HG03558 (cell line): ENCODE results near the gene CALHM1.
"Not testable (repeated sequence)": the region's sequence is repeated elsewhere in the genome, so short reads cannot be mapped to it uniquely, and the experiment has no call there.

Experiments
- ATAC-seq: cut with Tn5 transposase; IDR thresholded peaks from one replicate; pipeline ENCODE4 v1.9.1; 2021; ENCODE audit warnings: moderate number of reproducible peaks; ENCODE audit not compliant: unreplicated experiment; ENCODE audit errors: extremely low read depth

CALHM1 gene, protein sequence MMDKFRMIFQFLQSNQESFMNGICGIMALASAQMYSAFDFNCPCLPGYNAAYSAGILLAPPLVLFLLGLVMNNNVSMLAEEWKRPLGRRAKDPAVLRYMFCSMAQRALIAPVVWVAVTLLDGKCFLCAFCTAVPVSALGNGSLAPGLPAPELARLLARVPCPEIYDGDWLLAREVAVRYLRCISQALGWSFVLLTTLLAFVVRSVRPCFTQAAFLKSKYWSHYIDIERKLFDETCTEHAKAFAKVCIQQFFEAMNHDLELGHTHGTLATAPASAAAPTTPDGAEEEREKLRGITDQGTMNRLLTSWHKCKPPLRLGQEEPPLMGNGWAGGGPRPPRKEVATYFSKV

DNA sequence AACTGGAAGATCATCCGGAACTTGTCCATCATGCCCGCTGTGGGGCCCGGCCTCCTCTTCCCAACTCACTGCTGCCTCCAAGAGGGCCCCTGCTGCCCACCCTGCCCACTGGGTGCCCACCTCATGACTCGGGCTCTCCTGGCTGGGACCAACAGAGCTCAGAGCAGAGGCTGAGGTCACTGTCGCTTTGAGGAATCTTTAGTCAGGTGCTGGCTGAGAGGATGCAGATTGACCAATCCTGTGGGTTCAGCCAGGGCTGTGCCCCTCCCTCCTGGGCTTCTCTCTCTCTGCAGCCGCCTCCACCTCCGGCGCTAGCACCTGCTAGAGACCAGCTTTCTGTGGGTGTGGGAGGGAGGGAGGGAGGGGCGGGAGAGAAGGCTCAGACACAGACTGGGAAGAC lies at the start of gene CALHM1:
CALHM1 (minus strand) TSS at position 181 of the 400 bp plus-strand sequence; CDS start at position 32, 149 bp downstream.
- ATAC-seq: no peak

DNA sequence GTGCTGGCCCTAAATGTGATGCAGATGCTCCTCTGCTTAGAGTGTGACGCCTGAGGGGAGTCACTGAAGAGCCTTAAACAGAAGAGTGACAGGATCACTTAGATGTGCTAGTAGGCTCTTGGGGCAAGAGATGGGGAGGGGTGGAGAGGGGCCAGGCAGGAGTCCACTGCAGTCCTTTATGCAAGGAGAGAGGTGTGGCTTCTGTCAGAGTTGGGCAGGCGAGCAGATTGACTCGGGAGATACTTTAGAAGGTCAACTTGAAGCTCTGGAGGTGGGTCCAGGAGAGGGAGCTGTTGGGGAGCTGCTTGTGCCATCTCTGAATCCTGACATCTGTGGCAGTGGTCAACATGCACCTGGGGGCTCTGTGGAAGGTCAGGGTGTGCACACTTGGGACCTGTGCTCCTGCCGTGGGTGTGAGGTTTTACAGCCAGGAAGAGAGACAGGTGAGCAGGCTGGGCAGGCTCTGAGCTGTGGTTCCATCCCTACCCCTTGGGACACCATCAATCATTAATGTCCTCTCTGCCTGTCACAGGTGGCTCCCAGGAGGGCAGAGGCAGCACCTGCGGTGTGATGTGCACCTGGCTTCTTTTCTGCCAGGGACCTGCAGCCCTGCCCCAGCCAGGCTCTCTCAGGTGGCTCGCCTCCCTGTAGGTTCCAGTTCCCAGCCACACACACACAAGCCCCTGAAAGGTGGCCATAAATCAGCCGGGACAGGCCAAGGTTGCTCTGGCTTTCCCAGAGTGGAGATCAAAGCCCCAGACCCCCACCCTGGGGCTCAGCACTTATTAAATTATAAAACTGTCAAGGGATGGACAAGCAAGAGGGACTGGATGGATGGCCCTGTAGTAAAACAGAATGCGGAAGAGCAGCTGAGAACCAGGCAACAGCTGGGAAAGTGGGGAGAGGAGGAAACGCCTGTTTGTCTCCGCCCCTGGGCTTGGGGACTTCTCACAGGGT lies 48.8 kb upstream of the CALHM1 start:
- ATAC-seq: no peak

DNA sequence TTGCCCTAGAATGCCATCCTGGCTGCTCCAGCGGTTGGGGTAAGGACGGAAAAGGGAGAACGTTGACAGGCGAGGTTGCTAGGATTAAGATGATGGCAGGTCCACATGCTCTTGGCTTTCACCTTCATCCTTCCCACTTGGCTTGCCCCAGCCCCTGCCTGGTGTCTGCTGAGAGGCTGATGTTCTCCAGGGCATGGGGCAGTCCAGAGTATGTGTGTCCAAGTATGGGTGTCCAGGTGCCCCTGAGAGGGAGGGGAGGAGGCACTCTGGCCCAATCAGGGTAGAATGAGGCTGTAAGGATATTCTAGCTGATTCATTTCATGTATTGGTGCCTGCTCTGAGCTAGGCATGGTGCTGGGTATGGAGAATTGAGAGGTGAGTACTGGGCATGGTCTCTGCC lies 47.4 kb upstream of the CALHM1 start:
- ATAC-seq: no peak

DNA sequence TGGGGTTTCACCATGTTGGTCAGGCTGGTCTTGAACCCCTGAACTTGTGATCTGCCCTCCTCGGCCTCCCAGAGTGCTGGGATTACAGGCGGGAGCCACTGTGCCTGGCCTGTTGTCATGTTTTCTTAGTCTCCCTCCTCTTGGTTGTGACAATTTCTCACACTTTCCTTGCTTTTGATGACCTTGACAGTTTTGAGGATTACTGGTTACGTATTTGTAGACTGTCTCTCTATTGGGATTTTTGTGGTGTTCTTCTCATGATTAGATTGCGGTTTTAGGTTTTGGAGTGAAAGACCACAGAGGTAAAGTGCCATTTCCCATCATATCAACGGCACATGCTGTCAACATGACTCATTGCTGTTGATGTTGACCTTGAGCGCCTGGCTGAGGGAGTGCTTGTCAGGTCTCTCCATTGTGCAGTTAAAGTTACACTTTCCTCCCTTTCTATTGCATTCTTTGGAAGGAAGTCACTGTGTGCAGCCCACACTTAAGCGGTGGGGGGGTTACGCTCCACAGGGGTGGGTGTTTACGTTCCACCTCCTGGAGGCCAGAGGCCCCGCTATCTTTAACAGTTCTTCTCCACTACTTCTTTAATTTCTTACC lies 45.6 kb upstream of the CALHM1 start:
- no peak for ATAC-seq

DNA sequence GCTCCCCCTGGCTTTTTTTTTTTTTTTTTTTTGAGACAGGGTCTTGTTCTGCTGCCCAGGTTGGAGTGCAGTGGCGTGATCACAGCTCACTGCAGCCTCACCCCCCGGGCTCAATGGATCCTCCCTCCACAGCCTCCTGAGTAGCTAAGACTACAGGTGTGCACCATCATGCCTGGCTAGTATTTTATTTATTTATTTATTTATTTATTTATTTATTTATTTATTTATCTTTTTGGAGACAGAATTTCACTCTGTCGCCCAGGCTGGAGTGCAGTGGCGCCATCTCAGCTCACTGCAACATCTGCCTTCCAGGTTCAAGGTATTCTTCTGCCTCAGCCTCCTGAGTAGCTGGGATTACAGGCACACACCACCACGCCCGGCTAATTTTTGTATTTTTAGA lies 45.1 kb upstream of the CALHM1 start:
- not testable (repeated sequence) for ATAC-seq

DNA sequence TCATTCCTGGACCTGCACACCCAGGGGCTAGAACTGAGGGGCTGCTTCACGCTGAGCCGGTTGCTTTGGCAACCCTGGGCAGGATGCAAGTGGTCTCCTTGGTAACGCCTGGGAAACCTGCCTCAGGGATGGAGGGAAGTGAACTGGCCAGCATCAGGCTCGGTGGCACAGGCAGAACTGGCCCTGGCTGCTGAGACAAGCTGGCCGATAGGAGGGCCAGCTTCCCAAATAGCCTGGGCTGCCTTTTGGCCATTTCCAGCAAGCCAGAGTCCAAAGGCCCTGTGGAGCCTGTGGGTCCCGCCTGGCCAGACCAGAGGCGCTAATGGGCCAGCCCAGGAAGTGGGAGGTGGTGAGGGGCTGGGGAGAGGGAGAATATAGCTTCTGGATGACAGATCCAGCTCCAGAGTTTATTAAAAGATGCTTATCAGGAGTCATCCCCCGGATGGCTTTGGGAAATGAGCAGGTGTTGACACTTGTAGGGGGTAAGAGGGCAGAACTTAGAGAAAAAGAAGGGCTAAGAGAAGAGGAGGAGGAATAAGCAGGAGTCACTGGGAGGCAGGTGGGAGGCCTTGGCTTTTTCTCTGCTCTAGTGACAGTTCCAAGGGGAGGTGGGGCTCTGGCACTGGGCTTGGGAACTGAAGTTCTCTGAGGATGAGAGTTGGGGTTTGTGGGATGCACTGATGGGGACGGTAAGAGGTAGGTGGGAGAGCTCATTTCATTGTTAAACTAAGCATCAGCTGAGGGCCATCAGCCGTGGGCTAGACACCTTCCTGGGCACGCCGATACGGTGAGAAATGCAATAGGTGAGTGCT lies 44.4 kb upstream of the CALHM1 start:
- no peak for ATAC-seq

DNA sequence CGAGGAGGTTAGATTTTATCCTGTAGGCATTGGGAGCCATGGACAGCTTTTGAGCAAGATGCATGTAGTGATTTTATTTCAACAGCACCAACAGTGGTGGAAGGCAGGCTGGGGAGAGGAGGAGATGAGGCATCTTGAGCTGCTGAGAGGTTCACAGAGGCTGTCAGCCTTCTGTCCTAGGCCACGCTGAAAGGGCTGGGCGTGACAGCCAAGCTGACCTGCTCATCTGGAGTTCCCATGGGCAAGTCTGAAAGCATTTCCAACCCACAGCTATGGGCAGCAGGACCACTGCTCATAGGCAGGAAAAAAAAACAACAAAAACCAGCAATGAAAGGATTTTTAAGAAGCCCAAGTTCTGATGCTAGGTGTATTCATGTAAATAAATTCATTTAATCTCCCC lies 42.5 kb upstream of the CALHM1 start:
- ATAC-seq: no peak

DNA sequence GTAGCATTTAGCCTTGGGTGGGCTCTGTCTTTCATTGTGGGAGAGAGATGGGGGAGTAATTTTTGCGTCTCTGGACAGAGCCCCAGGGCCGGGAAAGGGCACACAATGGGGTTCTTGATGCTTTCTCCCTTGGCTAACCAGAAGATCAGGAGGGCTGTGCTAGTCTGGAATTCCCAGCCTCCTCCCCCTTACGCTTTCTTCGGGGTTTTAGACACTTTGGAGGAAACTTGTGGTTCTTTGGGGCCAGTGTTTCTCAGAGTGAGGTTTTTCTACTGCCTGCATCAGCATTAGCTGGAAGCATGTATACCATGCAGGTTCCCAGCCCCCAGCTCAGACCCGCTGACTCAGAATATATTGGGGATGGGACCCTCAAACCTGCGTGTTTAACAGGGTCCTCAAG lies 41.8 kb upstream of the CALHM1 start:
- no peak for ATAC-seq

DNA sequence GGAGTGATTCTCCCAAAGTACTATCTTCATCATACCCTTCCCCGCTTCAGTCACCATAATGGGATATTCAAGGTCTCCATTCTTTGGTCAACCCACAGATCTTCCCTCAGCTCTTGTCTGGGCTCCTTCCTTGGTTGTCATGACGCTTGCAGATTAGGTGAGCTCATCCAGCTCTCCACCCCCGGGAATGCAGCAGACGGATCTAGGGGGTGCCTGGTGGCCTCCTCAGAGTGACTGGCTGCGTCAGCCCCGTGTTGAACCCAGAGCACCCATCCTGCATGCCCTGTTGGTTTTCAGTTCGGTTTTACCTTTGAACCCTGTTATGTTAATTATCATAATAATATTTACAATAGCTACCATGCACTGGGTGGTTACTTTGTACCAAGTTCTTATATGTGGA lies 41.2 kb upstream of the CALHM1 start:
- no peak for ATAC-seq

DNA sequence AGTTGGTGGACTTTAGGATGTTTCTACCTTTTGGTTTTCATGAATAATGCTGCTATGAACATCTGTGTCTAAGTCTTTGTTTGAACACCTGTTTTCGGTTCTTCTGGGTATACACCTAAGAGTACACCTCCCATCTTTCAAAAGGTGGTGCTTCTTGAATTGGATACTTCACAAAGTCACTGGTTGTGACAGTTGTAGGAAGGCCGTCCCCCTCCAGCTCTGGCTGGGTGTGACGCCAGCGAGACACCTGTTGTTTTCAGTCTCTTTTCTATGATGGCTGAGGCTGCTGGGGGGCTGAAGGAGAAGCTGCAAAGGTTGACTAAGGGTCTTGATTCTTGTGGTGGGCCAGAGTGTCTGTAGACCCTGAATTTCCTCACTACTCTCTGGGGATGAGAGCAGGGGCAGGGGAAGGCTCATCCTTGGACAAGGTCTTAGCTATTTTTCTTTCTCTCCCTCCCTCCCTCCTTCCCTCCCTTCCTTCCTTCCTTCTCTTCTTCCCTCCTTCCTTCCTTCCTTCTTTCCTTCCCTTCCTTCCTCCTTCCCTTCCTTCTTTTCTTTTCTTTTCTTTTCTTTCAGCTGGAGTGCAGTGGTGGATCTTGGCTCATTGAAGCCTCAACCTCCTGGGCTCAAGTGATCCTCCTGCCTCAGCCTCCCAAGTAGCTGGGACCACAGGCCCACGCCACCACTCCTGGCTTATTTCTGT lies 40.4 kb upstream of the CALHM1 start:
- no peak for ATAC-seq

DNA sequence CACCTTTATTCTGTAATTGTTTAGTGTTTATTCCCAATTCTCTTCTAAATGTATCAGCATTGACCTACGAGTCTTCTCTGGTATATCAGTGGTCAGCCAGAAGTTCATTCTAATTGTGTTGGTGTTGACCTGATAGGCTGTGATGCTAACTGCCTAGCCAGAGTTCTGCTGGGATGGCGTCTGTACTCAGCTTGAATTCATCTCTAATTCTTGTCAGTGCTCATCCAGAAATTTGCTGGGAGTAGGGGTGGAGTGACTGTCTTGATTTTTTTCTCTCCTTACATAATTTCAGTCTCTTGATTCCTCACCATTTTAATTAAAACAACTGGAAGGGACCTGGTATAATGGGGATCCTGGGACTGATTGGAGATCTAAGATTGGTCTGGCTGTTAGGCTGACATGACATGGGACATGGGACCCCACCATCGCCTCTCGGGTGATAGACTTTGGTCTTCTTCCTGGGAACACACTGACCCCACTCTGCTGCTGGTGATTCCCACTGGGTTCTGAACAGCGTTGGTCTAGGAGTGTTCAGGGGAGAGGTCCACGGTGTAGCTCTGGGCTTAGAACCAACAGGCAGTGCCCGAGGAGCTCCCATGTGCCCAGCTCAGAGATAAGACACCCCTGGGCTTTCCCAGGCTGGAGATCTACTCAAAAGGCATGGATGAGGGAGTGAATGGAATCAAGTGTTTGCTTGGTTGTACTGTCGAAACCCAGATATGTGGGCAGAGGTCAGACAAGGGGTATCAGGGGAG lies 38.6 kb upstream of the CALHM1 start:
- no peak for ATAC-seq

DNA sequence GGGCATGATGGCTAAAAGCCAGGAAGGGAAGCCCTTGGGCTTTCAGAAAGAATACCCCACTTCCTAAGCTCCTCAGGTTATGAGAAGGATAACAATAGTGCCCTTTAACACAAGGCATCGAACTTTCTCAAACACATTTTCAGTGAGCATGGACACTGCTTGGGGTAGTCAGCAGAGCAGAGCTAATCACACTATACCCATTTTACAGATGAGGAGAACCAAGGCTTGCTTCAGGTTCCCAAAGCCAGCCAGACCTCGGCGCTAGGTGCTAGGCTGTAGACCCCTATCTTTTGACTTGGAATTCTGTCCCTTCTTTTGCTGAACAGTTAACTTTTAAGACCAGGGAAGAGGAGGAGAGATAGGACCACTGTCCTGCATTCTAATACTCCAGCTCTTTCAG lies 36.6 kb upstream of the CALHM1 start:
- no peak for ATAC-seq

DNA sequence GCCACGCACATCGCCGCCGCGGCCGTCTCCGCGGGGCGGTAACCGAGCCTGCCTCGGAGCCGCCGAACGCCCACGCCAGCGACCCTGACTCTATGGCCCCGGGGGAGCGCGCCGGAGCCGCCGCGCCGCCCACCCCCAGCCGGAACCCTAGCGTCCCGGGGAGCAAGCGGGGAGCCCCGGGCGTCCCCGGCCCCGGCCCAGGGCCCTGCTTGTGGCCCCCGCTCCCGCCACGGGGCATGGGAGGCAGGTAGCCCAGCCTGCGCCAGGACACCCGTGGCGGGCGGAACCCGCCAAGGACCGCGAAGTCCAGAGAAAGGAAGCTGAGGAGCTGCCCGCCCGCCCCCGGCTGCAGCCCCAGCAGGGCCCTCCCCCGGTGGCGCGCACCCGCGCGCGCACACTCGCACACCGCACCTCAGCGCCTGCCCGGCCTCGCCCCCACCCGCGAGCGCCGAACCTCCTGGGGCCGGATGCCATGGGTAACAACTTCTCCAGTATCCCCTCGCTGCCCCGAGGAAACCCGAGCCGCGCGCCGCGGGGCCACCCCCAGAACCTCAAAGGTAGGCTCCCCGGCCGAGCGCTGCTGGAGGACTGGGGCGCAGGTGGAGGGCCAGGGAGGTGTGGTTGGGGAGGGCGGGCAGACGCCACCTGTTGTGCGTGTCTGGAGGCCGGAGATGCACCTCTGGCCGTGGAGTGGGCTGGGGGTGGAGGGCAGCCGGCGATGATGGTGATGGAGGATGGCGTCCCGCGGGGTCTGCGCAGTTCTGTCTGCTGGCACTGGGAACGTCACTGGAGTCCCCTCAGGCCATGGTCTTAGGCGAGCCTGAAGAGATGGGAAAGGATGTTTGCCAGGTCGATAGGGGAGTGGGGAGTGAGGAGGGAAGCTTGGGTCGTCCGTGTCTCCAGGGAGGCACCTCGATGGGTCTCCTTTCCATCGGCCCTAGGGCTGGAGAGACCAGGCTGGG lies 35.5 kb upstream of the CALHM1 start:
- no peak for ATAC-seq

DNA sequence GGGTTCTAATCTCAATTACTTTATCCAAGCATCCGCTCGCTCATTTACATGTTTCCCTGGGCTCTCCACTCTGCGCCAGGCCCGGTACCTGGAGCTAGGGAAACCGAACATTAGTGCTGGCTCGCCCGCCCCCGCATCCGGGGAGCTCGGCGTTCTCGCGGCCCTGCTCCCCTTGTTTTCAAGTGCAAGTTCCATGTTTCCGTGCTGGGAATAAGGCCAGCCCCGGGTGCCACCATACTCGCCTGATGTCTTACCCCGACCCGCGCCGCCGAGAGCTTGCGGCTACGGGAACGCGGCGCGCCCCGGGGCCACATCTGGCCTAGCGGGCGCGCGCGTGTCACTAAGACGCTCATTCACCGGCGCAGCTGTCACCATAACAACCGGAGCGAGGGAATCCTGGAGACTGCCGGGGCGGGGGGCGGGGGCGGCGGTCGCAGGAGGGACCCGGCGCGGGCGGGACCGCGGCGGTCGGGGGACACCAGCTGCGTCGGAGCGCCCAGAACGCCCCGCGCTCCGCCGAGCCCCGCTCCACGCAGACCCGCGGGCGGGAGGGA lies 34.7 kb upstream of the CALHM1 start, which contains the start of gene NEURL1:
NEURL1 (plus strand) TSS at position 344 of the 554 bp plus-strand sequence. CDS start 683 bp downstream, outside the sequence.
- ATAC-seq: no peak

DNA sequence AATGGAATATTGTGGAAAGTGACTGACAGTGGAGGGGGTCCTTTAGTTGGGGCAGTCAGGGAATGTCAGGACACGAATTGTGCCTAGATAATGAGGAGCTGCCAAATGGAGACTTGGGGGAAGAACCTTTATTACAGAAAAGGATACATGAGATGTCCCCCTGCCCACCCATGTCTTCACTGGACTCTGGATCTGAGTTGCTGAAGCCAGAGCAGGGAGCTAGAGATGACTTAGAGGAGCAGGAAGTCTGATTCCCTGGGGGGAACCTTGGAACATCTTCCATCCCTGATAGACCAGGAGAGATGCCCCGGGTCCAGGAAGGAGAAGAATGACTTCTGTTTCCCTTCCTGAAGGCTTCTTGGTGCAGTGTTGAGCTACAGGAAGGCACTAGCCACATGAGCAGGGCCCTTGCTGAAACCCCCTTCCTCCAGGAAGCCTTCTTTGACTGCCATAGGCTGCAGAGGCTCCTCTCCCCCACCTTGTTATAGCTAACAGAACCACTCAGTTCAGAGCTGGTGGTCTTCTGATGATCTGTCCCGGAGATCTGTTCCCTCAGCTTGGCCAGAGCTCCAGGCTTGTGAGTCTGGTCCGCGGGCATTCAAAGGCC lies 34.1 kb upstream of the CALHM1 start:
- ATAC-seq: no peak

DNA sequence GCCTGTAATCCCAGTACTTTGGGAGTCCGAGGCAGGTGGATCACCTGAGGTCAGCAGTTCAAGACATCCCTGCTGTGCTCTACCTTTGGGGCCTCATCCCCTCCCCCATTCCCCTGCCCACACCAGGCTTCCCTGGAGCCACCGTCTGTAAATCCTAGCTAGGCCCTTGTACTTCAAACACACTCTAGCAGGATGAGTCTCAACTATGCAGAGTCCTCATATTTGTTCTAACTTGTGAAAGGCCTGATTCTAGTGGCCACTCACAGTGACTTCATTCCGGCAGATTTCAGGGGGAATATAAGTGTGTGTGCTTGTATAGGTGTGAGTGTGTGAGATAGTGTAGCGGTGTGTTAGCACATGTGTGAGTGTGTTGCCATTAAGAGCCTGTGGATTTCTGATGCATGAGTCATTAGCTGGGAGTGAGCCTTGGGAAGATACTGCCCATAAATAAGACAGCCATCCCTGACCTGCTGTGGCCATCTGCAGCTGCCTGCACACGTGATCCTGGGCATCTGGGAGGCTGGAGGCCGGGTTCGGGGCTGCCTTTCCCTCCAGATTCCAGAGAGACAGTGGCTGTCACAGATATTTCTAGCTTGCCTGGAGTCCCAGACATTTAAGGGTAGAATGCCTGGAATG lies 33.1 kb upstream of the CALHM1 start:
- no peak for ATAC-seq

DNA sequence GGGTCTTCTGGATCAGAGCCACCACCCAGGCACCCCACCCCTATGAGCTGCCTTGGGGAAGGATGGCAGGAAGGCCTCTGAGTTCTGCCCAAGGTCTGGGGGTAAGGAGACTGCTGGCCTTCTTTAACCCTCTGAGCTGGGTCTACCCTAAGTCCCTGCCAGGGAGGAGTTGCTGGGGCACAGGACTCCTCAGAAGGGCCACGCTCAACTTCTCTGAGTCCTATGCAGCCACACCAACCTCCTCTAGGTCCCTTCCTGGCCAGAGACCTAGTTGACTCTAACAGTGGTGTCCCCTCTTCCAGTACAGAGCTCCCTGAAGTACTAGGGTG lies 32.2 kb upstream of the CALHM1 start:
- no peak for ATAC-seq
